LNCaP clone FGC (cell line): ENCODE measurements around the gene FAM219A.

ENCODE experiments used
- DNase-seq: peaks from one replicate; pipeline ENCODE4 v3.0.0-alpha.2; 2011; ENCODE audit warnings: low read depth
- H3K4me3 ChIP-seq: 2 replicates; pipeline ENCODE4 v1.5.1; 2011; ENCODE audit warnings: mild to moderate bottlenecking, low read depth, low read length, control low read depth
- CTCF ChIP-seq: IDR thresholded peaks from 2 replicates; pipeline ENCODE4 v1.5.1; 2012; ENCODE audit warnings: mild to moderate bottlenecking; ENCODE audit not compliant: control insufficient read depth, insufficient read depth; ENCODE audit errors: extremely low read depth

Gene FAM219A

GRCh38 chr9:34403554-34404380 lies 54.6 kb downstream of the FAM219A start:
- TF ChIP-seq CTCF = peak; percentile 95
- no peak overlapping the region for H3K4me3 ChIP-seq
- DNase-seq = no peak

GRCh38 chr9:34400686-34401602 lies 57.4 kb downstream of the FAM219A start:
- DNase-seq = no peak
- no peak for TF ChIP-seq CTCF
- H3K4me3 ChIP-seq = no peak overlapping the region

GRCh38 chr9:34400275-34400674 lies 58.1 kb downstream of the FAM219A start:
- no peak for TF ChIP-seq CTCF
- DNase-seq = no peak
- no peak overlapping the region for H3K4me3 ChIP-seq

GRCh38 chr9:34399729-34400128 lies 58.6 kb downstream of the FAM219A start:
- H3K4me3 ChIP-seq = no peak overlapping the region
- no peak for TF ChIP-seq CTCF
- DNase-seq = no peak

- no peak overlapping the region for H3K4me3 ChIP-seq
- no peak for DNase-seq
- TF ChIP-seq CTCF = no peak
These were observed 59.5 kb downstream of the FAM219A start for GRCh38 chr9:34398875-34399274.

- DNase-seq = no peak
- TF ChIP-seq CTCF = no peak
- H3K4me3 ChIP-seq = no peak overlapping the region
These were observed 61.8 kb downstream of the FAM219A start for GRCh38 chr9:34396276-34397214.
